NCI-H774 (cell line): ENCODE measurements around the gene NUMB.

Experiments
- DNase-seq: peaks from one replicate; lab custom pipeline; 2025; lab: John Stamatoyannopoulos, UW

Gene NUMB

GRCh38 chr14:73245480-73246325 lies 212.6 kb downstream of the NUMB start:
- DNase-seq: peak; percentile 39

GRCh38 chr14:73244541-73245290 lies 213.6 kb downstream of the NUMB start:
- DNase-seq: no peak

DNA sequence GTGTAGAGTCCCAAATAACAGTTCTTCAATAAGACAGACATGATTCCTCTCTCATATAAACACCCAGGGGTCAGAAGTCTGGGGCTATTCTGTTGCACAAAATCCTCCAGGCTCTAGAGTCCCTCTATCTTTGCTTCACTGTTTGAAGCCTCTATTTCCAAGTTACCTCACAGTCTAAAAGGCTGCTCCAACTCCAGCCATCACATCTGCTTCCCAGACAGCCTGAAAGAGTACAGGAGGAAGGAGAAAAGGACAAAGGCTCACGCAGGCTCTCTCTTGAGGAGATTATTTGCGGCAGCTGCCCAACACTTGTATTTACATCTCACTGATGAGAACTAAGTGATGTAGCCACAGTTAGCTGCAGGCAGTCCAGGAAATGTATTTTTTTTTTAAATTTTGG lies 214.6 kb downstream of the NUMB start:
- DNase-seq: no peak

- DNase-seq: no peak
Observed at GRCh38 chr14:73243341-73243740, 215.0 kb downstream of the NUMB start.

DNA sequence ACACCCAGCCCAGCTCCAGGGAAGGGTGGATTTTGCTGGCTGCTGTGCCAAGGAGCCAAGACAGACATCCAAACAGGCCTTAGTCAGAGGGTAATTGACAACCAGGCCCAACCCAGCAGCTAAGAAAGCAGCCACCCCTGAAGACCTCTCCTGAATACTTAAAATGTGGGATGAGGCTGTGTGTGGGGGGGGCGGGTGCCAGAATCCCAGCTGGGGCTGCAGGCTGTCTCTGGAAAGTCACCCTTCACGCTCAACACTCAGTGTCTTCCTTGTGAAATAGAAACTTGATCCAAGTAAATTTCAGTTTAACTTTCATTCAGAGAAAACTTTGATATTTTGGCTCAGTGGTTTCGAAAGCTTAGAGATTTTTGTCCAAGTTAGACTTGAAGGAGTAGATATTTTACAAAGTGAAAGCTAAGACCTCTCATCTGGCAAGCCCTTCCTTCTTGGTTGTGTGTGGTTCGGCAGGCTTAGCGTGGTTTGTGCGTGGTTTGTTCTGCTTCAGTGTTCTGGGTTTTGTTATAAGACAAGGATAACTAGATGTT lies 215.9 kb downstream of the NUMB start:
- no peak for DNase-seq

GRCh38 chr14:73241481-73242165 lies 216.7 kb downstream of the NUMB start:
- no peak for DNase-seq

DNA sequence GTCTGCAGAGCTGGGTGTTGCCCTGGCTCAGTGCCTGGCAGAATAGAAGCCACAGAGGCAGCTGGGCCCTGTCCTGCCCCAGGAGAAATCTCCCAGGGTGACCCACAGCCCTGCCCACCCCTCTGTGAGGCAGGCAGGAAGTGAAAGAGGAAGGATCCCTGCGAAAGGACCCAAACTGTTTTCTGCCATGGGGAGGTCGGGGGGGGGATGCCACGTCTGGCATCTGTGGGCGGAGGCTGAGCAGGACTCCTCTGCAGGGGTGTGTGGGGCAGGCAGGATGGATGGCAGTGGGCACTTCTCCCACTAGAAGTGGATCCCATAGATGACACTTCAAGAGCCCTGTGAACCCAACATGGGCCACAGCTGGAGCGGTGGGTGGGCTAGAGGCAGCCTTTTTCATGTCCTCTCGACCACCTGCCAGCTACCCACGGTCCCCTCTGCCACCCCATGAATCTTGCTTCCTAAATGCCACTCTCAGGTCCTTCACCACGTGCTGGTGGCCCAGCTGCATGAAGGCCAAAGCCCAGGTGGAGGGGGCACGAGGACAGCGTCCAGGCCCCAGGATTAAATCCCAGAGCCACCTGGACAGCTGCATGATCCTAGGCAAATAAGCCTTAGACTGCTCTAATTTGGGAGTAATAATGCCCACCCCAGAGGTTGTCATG lies 217.4 kb downstream of the NUMB start:
- DNase-seq: no peak

DNA sequence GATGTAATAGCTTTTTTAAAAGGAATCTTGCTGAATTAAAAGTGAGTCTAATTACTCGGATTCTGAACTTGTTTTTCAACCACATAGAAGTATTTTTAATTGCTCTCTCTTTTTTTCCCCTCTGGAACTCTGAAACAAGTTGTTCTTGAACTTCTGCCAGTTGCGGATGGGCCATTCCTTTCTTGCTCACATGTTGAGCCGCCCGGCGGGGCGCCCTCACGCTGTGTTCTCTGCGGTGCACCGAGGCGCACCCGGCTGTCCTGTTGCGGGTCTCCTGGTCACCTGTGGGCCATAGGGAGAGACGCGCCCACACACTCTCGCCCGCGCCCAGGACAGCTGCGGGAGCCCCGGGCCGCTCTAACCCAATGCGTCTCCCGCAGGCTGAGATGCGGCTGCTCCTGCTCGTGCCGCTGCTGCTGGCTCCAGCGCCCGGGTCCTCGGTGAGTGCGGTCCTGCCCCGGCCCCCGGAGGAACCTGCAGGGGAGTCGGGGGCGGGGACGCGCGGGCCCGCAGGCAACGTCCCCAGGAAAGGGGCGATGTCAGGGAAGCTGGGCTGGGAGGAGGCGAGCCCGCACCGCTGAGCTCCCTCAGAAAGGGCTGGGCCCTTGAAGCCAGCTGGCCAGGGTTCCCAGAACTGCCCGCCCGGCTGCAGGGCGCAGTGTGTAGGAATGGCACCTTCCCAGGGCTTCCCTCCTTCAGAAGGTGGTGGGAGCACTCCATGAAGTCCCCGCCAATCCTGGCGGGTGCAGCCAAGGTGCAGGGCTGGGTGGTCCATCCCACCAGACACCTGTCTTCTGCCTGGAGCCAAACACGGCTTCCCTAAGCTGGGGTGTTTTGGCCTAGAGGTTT lies 218.7 kb downstream of the NUMB start:
- DNase-seq: no peak

DNA sequence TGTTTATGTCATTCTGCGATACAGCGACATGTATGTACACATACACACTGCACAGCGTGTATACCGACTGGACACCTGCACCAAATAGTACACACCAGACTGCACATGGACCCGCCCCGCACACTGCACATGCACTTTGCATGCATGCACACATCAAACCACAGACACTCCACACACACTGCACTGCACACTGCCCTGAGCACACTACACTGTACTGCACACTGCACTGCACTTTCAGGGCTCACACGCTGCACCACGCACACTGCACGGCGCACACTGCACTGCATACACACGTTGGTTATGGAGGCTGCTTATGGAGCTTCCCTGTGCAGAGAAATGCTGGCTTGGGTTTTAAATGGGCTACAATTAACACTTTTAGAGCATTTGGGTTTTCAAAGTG lies 219.4 kb downstream of the NUMB start:
- DNase-seq: no peak

DNA sequence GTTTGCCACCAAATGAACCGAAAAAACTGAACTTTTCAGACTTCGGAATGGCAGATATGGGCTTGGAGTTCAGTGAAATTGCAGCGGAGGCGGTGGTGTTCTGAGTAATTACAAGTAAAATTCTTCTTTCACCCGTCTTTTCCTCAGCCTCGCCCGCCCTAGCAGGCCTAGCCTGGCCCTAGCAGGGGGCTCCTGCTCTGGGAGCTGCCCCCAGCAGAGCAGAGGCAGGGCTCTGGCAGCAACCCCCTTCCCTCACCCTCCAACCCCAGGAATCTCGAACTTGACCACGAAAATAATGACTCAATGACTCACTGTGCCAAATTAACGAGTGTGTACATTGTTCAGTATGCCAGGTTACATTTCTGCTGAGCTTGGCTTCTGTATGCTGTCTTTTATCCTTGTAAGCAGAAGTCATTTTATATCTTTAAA lies 219.9 kb downstream of the NUMB start:
- no peak for DNase-seq

GRCh38 chr14:73237786-73238423 lies 220.4 kb downstream of the NUMB start:
- no peak for DNase-seq

- DNase-seq: no peak
Observed at GRCh38 chr14:73237219-73237785, 221.0 kb downstream of the NUMB start, which contains the start of gene PAPLN. Gene PAPLN, plus strand, starts transcription at chr14:73237506. Its CDS starts 2,273 bp downstream, at chr14:73239779.

DNA sequence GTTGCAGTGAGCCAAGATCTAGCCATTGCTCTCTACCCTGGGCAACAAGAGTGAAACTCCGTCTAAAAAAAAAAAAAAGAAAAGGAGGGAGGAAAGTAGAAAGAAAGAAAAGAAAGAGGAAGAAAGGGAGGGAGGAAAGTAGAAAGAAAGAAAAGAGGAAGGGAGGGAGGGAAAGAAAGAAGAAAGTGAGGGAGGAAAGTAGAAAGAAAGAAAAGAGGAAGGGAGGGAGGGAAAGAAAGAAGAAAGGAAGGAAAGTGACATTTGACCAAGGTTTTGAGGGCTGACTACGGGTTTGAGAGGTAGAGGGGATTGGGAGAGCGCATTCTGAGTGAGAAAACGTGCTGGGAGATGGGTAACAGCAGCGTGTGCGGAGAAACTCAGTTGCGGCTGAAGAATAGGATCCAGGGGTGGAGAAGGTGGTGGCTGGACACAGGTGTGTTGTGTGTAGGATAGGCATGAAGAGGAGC lies 221.6 kb downstream of the NUMB start:
- DNase-seq: no peak

DNA sequence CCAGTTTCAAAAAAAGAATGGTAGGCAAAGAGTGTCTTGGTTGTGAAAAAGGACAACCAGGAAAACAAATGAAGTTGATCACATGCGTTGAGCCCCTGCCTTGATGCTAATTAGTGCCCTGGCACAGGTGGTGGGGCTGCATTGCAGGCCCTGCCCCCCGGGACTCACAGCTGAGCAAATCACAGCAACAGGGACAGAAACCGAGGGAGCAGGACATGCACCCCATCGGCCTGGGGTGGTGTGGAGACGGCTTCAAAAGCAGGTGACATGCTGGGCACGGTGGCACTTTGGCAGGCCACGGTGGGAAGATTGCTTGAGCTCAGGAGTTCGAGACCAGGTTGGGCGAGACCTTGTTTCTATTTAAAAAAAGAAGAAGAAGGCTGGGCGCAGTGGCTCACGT lies 222.2 kb downstream of the NUMB start:
- no peak for DNase-seq

DNA sequence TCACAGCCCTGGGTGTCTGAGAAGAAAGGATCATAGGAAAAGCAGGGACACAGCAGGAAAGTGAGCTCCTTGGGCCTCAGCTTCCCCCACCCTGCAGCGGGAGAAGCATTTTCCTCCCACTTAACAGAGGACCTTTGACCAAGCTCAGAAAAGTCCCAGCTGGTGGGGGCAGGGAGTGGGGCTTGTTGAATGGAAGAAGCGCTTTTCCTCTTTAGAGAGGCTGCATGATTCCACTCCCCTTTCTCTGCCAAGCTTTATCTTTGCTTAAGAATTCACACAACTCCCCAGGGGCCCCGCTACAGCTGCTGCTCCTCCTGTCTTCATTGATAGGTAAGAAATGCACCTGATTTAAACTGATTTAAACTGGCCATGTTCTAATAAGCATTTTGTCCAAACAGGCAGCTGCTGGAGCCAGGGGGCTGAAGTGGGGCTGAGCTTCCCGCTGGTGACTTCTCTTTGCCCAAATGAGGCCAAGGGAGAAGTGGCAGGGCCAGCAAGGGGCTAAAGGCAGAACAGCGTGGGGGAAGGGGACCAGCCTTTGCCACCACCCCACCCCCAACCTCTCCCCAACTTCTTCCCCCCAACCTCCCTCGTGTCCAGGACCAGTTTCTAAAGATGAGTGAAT lies 222.7 kb downstream of the NUMB start:
- DNase-seq: no peak

GRCh38 chr14:73234586-73235394 lies 223.6 kb downstream of the NUMB start:
- DNase-seq: no peak

DNA sequence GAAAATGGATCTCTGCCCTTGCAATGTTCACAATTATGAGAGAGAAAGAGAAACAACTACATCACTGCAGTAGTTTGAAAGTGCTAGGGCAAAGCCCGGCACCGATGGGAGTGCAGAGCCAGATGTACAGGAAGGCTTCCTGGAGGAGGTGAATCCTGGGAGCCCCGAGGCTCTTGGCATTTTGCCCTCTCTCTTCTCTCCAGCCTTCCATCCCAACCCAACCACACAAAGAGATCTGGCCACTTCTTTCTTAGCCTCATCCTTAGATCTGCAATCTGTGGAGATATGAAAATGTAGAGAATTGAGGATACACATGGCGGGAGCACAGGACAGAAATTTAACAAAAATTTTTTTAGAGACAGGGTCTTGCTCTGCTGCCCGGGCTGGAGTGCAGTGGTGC lies 224.3 kb downstream of the NUMB start:
- no peak for DNase-seq

- DNase-seq: no peak
Observed at GRCh38 chr14:73233564-73233963, 224.8 kb downstream of the NUMB start.

GRCh38 chr14:73232984-73233383 lies 225.4 kb downstream of the NUMB start:
- no peak for DNase-seq
